GM21528 (cell line): Measurements from ENCODE around the gene ACTR2.
"Not testable (repeated sequence)": the region's sequence is repeated elsewhere in the genome, so short reads cannot be mapped to it uniquely, and the experiment has no call there.

Source experiments
- ATAC-seq: cut with Tn5 transposase; IDR thresholded peaks from one replicate; pipeline ENCODE4 v1.9.1; 2021; ENCODE audit warnings: mild to moderate bottlenecking, moderate library complexity; ENCODE audit not compliant: unreplicated experiment, low FRiP score

Gene ACTR2

DNA sequence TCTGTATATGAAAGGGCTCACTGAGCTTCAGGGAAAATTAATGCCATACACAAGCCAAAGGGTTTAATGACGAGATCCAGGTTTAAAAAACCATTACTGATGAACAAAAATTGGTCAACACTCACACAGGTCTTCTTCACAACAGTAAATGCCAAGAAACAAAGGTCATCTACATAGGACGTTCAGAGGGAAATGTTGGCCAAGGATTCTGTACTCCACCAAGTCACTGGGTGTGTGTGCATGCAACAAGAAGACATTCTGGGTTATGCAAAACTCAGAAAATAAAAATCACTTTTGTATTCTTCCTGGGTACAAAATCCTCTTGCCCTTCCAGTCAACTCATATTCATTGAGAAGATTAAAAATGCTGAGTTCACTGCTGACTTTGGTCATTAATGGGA lies 78.3 kb downstream of the ACTR2 start:
- no peak for ATAC-seq

GRCh38 chr2:65309699-65310098 lies 82.1 kb downstream of the ACTR2 start:
- ATAC-seq, result no peak

DNA sequence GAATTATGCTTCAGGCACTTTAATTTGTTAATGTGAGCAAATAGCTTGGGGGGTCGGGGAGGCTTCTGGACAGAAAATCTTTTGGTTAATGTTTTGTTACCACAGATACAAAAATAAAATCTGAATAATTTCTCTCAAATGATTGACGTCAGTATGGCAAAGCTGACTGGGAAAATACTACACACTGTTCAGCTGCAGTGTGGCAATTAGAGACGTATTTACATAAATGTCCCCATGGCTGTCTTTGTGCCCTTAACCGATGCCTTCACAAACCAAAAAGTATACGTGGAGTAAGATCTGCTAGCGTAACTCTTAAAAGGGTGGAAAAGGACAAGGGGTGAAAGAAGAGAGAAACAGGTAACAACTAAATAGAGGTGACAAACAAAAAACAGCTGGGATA lies 83.4 kb downstream of the ACTR2 start:
- ATAC-seq, result no peak

DNA sequence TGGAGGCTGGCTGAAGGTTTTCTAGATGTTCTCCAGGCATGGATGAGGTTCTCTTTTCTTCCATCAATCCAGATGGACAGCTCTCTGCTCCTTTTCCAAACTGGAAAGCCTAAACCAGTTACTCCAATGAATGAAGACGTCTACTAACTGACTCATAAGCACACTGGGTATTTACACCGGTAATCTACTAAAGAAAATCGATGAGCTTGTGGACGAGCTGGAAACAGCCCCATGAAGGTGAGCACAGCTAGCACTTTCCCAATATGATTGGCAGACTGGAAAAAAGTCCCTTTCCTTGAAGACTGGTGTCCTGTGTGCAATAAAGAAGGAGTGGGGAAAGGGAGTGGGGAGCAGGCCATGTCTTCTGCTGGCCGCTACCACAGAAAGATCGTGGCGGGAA lies 84.0 kb downstream of the ACTR2 start:
- ATAC-seq, result no peak

GRCh38 chr2:65313126-65313953 lies 85.7 kb downstream of the ACTR2 start:
- ATAC-seq, result no peak

GRCh38 chr2:65313954-65314256 lies 86.3 kb downstream of the ACTR2 start:
- no peak for ATAC-seq

DNA sequence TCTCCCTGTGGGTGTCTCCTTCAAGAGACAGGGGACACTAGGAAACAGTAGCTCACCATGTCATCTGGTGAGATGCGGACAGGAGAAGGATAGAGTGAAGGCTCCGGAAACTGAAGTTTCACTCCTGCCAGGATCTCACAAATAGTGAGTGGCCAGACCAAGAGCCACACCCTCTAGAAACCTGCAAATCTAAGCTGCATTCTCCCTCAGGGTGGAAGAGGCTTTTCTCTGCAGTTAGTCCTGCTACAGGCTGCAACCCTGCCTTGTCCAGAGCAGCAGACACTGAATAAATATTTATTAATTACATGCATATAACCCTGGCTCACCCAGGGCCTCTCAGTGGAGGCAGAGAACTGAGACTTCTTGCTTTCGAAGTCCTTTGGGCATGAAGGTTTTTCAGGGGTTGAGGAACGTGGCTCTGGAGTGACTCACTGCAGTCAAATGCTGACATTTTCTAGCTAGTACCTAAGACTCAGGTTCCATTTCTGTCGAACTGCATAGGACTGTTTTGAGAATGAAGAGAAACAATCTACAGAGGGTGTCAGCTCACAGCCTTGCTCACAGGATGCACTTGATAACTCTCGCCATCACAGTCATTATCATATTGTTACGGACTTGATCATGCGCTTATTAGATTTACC lies 87.3 kb downstream of the ACTR2 start:
- no peak for ATAC-seq

- ATAC-seq, result no peak
Measured at GRCh38 chr2:65316072-65316471, 88.4 kb downstream of the ACTR2 start.

- ATAC-seq, result not testable (repeated sequence)
Measured at GRCh38 chr2:65317351-65317750, 89.7 kb downstream of the ACTR2 start.

- ATAC-seq, result no peak
Measured at GRCh38 chr2:65317841-65318240, 90.2 kb downstream of the ACTR2 start.

GRCh38 chr2:65319072-65319673 lies 91.5 kb downstream of the ACTR2 start:
- no peak for ATAC-seq

GRCh38 chr2:65319674-65320041 lies 92.0 kb downstream of the ACTR2 start:
- no peak for ATAC-seq

GRCh38 chr2:65320042-65320725 lies 92.6 kb downstream of the ACTR2 start:
- ATAC-seq, result peak; percentile 56
